Right lobe of liver (tissue), 6 donors: Measurements from ENCODE around the gene FYCO1. TPM values are rescaled to one million over a fixed set of nuclear protein-coding genes. Genes with fewer than 3 reads are reported as not detected.

Experiments
- ATAC-seq, 4 donors: fragments of 200-7000 bp; cut with Tn5 transposase; one replicate each; pipeline ENCODE4 v1.9.1; 2020; ENCODE audit warnings: mild to moderate bottlenecking in 4 of 4, moderate library complexity in 4 of 4
- DNase-seq, 3 donors: peaks; one replicate each; pipeline ENCODE4 v3.0.0-alpha.2; 2020
- H3K27ac ChIP-seq, 3 donors: fragments of 200-600 bp; one replicate each; pipeline ENCODE4 v1.8.0; 2022
- H3K27me3 ChIP-seq, 2 donors: fragments of 200-600 bp; one replicate each; pipeline ENCODE4 v1.8.0; 2022
- H3K36me3 ChIP-seq, 4 donors: fragments of 200-600 bp; sonication (generic) in 1 of 4; one replicate each; pipeline versions ENCODE4 v1.5.1 to v1.8.0; 2017 to 2022; ENCODE audit warnings: control low read depth in 1 of 4
- H3K4me1 ChIP-seq, 4 donors: fragments of 200-600 bp; sonication (generic) in 1 of 4; one replicate each; pipeline versions ENCODE4 v1.5.1 to v1.8.0; 2017 to 2022; ENCODE audit warnings: control low read depth in 1 of 4
- H3K4me3 ChIP-seq, 3 donors: fragments of 200-600 bp; one replicate each; pipeline ENCODE4 v1.8.0; 2022
- H3K9me3 ChIP-seq, 4 donors: fragments of 200-600 bp; sonication (generic) in 1 of 4; one replicate each; pipeline versions ENCODE4 v1.5.1 to v1.8.0; 2017 to 2022; ENCODE audit warnings: control low read depth in 1 of 4
- POLR2A ChIP-seq: fragments of 450-650 bp; IDR thresholded peaks from one replicate; pipeline ENCODE4 v1.6.1; 2017; ENCODE audit warnings: antibody characterized with exemption, mild to moderate bottlenecking
- WGBS: methylation state at CpG from one replicate; pipeline ENCODE4 v1.1.6; 2018; ENCODE audit warnings: low coverage, low lambda C conversion rate; ENCODE audit not compliant: insufficient coverage; ENCODE audit errors: missing lambda C conversion rate; 5-methylcytosine and 5-hydroxymethylcytosine counted together
- intact Hi-C, 2 donors: fragments of 100-400 bp; cut with DNase I; formaldehyde crosslinking; loops; one replicate each; pipeline versions ENCODE4 v1.11.2 to v1.14.1; 2022
- total RNA-seq, 6 experiments: library from RNA; depleted of rRNA in 2 of 6; stranded (reverse); fragments of >200 nt in 2 of 6; fragmentation: NEBNext Ultra II Directional in 3 of 6; extraction: Animal tissue kit (Norgen Biotek cat#: 25700) in 3 of 6; gene quantifications; one replicate each; pipeline versions ENCODE4 v1.1.0 to v1.2.4, GENCODE V29; 2016 to 2023
- TF ChIP-seq, protein P1 (sequence below), 4 donors: fragments of 200-600 bp in 3 of 4; fragments of 450-650 bp in 1 of 4; IDR thresholded peaks; one replicate each; pipeline versions ENCODE4 v1.5.1 to v1.8.0; 2016 to 2022; ENCODE audit warnings: antibody characterized with exemption in 4 of 4, mild to moderate bottlenecking in 2 of 4
- donor health status: DM: no; HTN: yes; CAD: no.
- donor health status: DM: no; HTN: no; CAD: no.
- donor health status: DM: no; HTN: no; CAD: no.
- donor health status: DM: no; HTN: yes; CAD: no.
- donor health status: DM: no; HTN: yes; CAD: no.

The FYCO1 gene
- total RNA-seq, 6 experiments from 2014 or later: 16.0 to 22.0 (median 21.0) TPM

DNA sequence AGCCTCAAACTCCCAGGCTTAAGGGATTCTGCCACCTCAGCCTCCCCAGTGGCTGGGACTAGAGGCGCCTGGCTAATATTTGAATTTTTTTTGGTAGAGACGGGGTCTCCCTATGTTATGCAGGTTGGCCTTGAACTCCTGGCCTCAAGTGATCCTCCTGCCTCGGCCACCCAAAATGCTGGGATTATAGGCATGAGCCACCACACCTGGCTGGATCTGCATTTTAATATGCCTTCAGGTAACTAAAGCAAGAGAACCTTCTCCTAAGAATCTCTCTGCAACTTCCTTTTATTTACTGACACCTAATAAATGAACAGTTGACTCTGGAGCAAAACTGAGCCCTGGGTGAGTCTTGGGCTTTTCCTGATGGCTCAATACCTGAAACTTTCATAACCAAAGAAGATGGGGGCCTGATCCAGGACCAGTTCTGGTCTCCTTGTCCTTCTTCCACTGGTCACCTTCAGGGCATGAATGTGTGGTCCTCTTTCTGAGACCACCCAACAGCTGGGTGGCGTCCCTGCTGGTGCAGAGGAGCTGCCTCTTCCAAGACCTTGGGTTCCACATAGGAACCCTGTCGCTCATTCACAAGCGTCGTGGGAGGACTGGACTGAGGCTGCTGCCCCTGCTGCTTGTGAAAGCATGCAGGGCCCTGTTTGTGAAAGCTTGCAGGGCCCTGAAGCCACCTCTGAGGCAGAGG lies 81.1 kb downstream of the FYCO1 start:
- H3K4me3 ChIP-seq: no peak overlapping the region
- 100% methylated on average over 1 of the region's 7 CpGs for WGBS
- no peaks in the 10 kb centered on the region for H3K27me3 ChIP-seq
- no peaks in the 10 kb centered on the region for H3K4me1 ChIP-seq
- DNase-seq (no peak), ATAC-seq (no peak)
- TF ChIP-seq POLR2A: no peak
- TF ChIP-seq, protein P1, sequence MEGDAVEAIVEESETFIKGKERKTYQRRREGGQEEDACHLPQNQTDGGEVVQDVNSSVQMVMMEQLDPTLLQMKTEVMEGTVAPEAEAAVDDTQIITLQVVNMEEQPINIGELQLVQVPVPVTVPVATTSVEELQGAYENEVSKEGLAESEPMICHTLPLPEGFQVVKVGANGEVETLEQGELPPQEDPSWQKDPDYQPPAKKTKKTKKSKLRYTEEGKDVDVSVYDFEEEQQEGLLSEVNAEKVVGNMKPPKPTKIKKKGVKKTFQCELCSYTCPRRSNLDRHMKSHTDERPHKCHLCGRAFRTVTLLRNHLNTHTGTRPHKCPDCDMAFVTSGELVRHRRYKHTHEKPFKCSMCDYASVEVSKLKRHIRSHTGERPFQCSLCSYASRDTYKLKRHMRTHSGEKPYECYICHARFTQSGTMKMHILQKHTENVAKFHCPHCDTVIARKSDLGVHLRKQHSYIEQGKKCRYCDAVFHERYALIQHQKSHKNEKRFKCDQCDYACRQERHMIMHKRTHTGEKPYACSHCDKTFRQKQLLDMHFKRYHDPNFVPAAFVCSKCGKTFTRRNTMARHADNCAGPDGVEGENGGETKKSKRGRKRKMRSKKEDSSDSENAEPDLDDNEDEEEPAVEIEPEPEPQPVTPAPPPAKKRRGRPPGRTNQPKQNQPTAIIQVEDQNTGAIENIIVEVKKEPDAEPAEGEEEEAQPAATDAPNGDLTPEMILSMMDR (IDR thresholded peaks at IDR 0.05): no peak
- intact Hi-C loops: no loop called here
- no peak overlapping the region for H3K27ac ChIP-seq
- no peaks in the 10 kb centered on the region for H3K36me3 ChIP-seq
- no peaks in the 10 kb centered on the region for H3K9me3 ChIP-seq

DNA sequence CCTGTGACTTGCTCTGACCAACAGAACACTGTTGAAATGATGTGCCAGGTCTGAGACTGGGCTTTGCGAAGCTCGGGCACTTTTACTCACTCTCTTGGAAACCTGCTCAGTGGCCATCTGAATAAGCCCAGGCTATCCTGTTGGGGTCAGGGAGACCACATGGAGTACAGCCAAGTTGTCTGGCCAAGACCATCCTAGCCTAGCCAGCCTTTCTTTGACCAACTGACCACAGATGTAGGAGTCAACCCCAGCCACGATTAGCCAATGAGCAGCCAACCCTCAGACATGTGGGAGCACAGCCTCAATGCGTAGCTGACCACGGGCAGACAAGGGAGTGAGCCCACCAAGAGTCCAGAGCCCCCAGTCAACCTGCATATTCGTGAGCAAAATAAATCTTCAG lies 83.2 kb downstream of the FYCO1 start:
- Histone ChIP-seq H3K4me3 (no peak overlapping the region), H3K4me1 (no peaks in the 10 kb centered on the region), H3K27ac (no peak overlapping the region), H3K9me3 (no peaks in the 10 kb centered on the region), H3K36me3 (no peaks in the 10 kb centered on the region), H3K27me3 (no peaks in the 10 kb centered on the region)
- intact Hi-C loops: no loop called here
- ATAC-seq: no peak
- TF ChIP-seq POLR2A: no peak
- TF ChIP-seq, protein P1 (IDR thresholded peaks at IDR 0.05): no peak
- WGBS: 86% methylated on average over 3 of the region's 6 CpGs
- no peak for DNase-seq

DNA sequence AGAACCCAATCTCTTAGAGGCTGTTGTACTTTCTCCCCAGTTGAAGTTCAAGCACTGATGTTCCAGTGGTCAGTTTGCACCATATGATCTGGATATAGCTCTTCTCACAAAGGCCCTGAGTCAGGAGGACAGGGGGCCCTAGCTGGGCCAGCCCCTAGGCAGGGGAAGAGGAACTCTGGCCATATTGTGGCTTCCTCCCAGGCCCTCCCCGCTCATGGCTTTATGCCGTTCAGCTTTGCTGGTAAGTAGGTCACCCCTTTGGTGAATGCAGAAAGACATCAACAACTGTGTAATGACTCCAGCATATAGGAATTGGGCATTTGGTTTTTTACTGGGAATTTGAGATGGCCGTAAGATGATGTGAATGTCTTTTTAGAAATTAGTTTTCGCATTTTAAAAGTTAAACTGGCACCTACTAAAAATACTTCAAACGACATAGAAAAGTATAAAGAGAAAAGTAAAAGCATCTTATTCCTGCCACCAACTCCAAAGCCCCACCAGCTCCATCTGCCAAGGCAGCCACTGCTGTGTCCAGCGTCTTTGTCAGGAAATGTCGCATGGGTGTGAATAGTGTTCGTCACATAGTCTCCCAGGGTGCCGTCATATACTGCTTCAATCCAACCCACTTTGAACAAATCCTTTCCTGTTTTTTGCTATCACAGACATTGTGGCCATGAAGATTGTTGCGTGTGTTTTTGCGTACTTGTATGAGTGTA lies 84.0 kb downstream of the FYCO1 start:
- no peaks in the 10 kb centered on the region for H3K36me3 ChIP-seq
- no peaks in the 10 kb centered on the region for H3K4me1 ChIP-seq
- intact Hi-C loops: no loop called here
- H3K27ac ChIP-seq: no peak overlapping the region
- DNase-seq (no peak), ATAC-seq (no peak)
- H3K4me3 ChIP-seq: no peak overlapping the region
- H3K9me3 ChIP-seq: no peaks in the 10 kb centered on the region
- WGBS: 94% methylated on average over 11 of the region's 11 CpGs
- TF ChIP-seq, protein P1 (IDR thresholded peaks at IDR 0.05): no peak
- no peak for TF ChIP-seq POLR2A
- no peaks in the 10 kb centered on the region for H3K27me3 ChIP-seq

DNA sequence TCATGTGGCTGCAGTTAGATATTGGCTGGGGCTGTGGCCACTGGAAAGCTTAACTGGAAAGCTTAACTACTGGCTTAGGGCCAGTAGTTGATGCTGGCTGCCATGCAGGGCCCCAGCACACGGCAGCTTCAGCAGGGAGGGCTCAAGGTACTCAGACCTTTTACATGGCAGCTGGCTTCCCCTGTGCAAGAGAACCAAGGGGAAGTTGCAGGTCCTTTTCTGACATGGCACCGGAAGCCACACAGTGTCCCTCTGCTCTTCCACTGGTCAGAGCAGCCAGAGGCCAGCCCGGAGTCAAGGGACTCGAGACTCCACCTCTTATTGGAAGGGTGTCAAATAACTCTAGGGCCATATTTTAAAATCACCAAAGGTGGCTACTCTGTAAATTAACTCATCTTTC lies 84.7 kb downstream of the FYCO1 start:
- WGBS: 80% methylated on average over 1 of the region's 4 CpGs
- H3K27ac ChIP-seq: no peak overlapping the region
- no peak overlapping the region for H3K4me3 ChIP-seq
- no peaks in the 10 kb centered on the region for H3K4me1 ChIP-seq
- H3K36me3 ChIP-seq: no peaks in the 10 kb centered on the region
- ATAC-seq (no peak), DNase-seq (no peak)
- TF ChIP-seq, protein P1 (IDR thresholded peaks at IDR 0.05): no peak
- TF ChIP-seq POLR2A: no peak
- H3K27me3 ChIP-seq: no peaks in the 10 kb centered on the region
- intact Hi-C loops: no loop called here
- H3K9me3 ChIP-seq: no peaks in the 10 kb centered on the region
